GM10266 (cell line): ENCODE data around the gene CRTC3.

ENCODE experiments used
- DNase-seq: peaks from one replicate; pipeline ENCODE4 v3.0.0; 2012; ENCODE audit errors: extremely low spot score
- CTCF ChIP-seq: IDR thresholded peaks from 2 replicates; pipeline ENCODE4 v1.5.1; 2012; ENCODE audit warnings: mild to moderate bottlenecking, low read depth; ENCODE audit not compliant: control insufficient read depth, insufficient read depth; ENCODE audit errors: missing control alignments

The CRTC3 gene

GRCh38 chr15:90489514-90489913, 40.2 kb upstream of the CRTC3 start:
- no peak for TF ChIP-seq CTCF
- DNase-seq = no peak

GRCh38 chr15:90489944-90490343, 39.8 kb upstream of the CRTC3 start:
- no peak for TF ChIP-seq CTCF
- no peak for DNase-seq

- TF ChIP-seq CTCF = no peak
- DNase-seq = no peak
These were observed 36.1 kb upstream of the CRTC3 start for GRCh38 chr15:90493647-90494046.

- DNase-seq = no peak
- TF ChIP-seq CTCF = no peak
These were observed 34.7 kb upstream of the CRTC3 start for GRCh38 chr15:90495067-90495466.

GRCh38 chr15:90496791-90497190, 32.9 kb upstream of the CRTC3 start:
- no peak for TF ChIP-seq CTCF
- no peak for DNase-seq

GRCh38 chr15:90497376-90497775, 32.3 kb upstream of the CRTC3 start:
- TF ChIP-seq CTCF = no peak
- no peak for DNase-seq

GRCh38 chr15:90497912-90498311, 31.8 kb upstream of the CRTC3 start:
- DNase-seq = no peak
- no peak for TF ChIP-seq CTCF

- TF ChIP-seq CTCF = no peak
- DNase-seq = no peak
These were observed 29.6 kb upstream of the CRTC3 start for GRCh38 chr15:90500171-90500570.
